Activated naive CD4-positive, alpha-beta T cell (primary cell): ENCODE measurements around the gene FGF11.
"Not testable (repeated sequence)": the region's sequence is repeated elsewhere in the genome, so short reads cannot be mapped to it uniquely, and the experiment has no call there.

Experiments used
- DNase-seq, 4 experiments: peaks; one replicate each; lab custom pipeline; 2025; lab: John Stamatoyannopoulos, UW

The FGF11 gene

GRCh38 chr17:7479213-7480088, 40.1 kb downstream of the FGF11 start, which contains the start of gene ZBTB4:
Gene ZBTB4, minus strand, starts transcription at chr17:7479631. Its CDS starts 12,830 bp downstream, at chr17:7466801.
- peak; percentile 36 to 67 (median 48) for DNase-seq

DNA sequence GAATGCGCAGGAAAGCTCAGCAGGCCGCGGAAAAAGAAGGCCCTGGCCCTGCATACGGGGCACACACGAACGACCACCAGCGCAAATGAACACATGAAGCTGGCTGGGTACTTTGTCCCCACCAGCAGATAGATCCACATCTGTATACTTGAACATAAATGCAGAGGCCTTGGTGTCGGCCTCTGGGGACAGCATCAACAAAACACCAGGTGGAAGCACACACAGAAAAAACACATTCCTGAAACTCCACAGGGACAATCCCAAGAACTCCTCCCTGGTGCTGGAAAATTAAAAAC, 40.7 kb downstream of the FGF11 start:
- no peak for DNase-seq

GRCh38 chr17:7481275-7481674, 42.0 kb downstream of the FGF11 start, which contains the start of gene SLC35G6:
Gene SLC35G6, plus strand, starts transcription at chr17:7481446. Its CDS starts 71 bp downstream, at chr17:7481517.
- DNase-seq, result not testable (repeated sequence)

DNA sequence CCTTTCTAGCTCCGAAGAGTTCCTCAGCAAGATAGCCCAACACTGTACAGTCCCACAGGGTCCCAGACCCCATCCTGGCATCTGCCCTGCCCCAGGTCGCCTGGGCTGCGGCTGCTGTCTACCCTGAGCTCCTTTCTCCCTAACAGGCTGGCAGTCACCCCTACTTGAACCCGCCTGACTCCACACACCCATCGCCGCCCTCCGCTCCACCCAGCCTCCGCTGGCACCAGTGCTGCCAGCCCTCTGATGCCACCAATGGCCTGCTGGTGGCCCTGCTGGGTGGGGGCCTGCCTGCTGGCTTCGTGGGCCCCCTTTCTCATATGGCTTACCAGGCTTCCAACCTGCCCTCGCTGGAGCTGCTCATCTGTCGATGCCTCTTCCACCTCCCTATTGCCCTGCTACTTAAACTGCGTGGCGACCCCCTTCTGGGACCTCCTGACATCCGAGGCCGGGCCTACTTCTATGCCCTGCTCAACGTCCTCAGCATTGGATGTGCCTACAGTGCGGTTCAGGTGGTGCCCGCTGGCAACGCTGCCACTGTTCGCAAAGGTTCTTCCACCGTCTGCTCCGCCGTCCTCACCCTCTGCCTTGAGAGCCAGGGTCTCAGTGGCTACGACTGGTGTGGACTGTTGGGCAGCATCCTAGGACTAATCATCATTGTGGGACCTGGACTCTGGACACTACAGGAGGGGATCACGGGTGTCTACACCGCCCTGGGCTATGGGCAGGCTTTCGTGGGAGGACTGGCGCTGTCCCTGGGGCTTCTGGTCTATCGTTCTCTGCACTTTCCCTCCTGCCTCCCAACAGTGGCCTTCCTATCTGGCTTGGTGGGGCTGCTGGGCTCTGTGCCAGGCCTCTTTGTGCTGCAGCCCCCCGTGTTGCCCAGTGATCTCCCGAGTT, 42.8 kb downstream of the FGF11 start:
- not testable (repeated sequence) for DNase-seq

GRCh38 chr17:7482742-7483088, 43.4 kb downstream of the FGF11 start:
- not testable (repeated sequence) for DNase-seq

DNA sequence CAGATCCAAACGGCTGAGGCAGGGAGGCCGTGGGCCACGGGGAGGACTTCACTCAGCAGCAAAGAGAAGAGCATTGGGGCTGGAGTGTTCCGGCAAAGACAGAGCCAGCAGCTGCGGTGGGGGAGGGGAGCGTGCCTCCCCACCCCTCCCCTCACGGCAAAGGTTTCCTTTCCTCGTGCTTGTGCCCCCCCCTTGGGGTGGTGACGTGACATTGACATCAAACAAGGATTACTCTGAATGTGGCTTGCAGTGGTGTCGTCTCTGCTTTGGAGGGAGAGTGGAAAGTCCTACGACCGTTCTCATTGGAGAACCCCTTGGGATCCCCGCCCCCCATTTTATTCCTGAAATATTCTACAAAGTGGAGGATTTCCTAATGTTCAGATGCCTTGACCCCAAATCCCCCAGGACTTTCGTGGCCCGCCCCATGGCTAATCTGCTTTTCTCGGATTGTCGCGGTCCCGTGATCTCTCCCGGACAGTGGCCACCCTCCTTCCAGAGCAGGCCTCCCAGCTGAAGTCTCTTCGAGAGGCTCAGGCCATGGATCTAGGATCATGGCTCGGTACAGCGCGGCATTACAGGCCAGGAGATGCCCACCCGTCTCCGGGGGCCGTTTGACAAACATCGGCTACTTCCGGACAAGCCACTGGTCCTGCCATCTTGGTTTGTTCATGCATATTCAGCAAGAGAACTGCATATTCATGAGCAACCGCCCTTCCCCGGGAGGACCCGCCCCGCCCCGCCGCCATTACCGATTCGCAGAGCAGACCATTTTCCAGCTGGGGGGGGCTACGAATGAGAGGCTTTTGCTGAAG, 44.1 kb downstream of the FGF11 start:
- peak; percentile 84 to 96 (median 92) for DNase-seq

DNA sequence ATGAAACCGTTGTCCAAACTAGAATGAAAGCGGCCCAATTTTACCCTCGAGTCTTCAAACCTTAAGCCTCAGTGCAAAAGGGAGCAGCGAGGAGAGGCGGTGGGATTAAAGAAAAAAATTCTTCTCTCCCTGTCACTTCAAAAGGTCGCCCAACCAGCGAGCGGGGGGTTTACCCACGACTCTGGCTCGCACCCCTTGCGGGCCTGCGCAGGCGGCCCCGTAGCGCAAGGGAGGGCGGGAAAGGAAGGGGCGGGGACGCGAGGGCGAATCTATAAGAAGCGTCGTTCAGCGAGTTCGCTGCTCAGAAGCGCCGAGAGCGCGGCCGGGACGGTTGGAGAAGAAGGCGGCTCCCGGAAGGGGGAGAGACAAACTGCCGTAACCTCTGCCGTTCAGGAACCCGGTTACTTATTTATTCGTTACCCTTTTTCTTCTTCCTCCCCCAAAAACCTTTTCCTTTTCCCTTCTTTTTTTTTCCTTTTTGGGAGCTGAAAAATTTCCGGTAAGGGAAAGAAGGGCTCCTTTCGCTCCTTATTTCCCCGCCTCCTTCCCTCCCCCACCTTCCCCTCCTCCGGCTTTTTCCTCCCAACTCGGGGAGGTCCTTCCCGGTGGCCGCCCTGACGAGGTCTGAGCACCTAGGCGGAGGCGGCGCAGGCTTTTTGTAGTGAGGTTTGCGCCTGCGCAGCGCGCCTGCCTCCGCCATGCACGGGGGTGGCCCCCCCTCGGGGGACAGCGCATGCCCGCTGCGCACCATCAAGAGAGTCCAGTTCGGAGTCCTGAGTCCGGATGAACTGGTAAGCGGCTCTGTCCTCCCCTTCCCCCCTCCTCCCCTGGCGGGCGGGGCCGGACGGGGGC, 45.0 kb downstream of the FGF11 start, which contains the start of gene POLR2A:
TSS of gene POLR2A (plus strand) at position 300 of the 852 bp plus-strand sequence.
- DNase-seq, result peak; percentile 98 to 99 (median 98)

GRCh38 chr17:7484919-7485377, 45.6 kb downstream of the FGF11 start:
- no peak for DNase-seq

GRCh38 chr17:7486181-7486580, 46.9 kb downstream of the FGF11 start:
- no peak for DNase-seq

- no peak for DNase-seq
Observed at GRCh38 chr17:7490144-7490543, 50.8 kb downstream of the FGF11 start.

- DNase-seq, result no peak
Observed at GRCh38 chr17:7491583-7491982, 52.3 kb downstream of the FGF11 start.

DNA sequence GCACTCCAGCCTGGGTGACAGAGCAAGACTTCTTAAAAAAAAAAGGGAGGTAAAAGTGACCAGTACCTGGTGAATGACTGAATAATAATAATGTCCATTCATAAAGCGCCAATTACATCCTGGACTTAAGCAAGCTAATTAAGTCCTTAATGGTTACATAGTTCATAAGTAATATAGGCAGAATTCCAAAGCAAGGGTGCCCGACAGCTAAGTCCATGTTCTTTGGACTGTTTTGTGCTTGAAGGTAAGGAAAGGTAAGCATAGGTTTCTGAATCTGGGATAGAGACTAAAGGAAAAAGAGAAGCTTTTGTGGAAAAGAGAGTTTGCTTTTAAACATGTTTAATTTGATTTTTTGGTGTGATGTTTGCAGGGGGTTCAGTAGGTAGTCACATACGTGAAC, 54.6 kb downstream of the FGF11 start:
- DNase-seq, result no peak
